Ovary (tissue), 1 donor: ENCODE measurements around the gene NDUFV2.

Source experiments
- EP300 ChIP-seq: sonication (generic); formaldehyde crosslinking; IDR thresholded peaks from one replicate; pipeline ENCODE4 v1.6.1; 2017; ENCODE audit warnings: antibody characterized with exemption
- POLR2A ChIP-seq: fragments of 450-650 bp; IDR thresholded peaks from one replicate; pipeline ENCODE4 v1.6.1; 2017; ENCODE audit warnings: antibody characterized with exemption, mild to moderate bottlenecking, moderate library complexity

DNA sequence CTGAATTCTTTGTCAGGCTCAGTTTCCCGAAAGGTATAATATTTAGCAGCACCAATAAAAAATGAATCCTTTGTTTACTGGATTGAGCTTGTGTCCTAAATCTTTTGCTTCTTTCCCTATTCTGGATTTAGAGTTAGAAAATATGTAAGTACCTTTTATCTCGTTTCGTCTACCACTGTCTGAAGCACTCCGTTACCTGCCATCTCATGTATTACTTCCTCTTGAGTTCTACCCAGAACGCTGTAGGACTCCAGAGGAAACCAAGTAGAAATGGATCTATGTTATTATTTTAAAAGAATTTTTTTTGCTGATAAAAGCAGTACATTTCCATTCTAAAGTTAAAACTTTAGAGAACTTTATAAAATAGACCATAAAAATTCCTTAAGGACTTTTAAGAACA is 47.6 kb downstream of the NDUFV2 start:
- TF ChIP-seq EP300 (no peak), POLR2A (no peak)
